Mesenteric fat pad (tissue), 1 donor: ENCODE measurements around the gene TRAPPC14. TPM values are rescaled to one million over a fixed set of nuclear protein-coding genes. Genes with fewer than 3 reads are reported as not detected.

ENCODE experiments used
- microRNA-seq: library from miRNA; unstranded; fragments of <30 nt; microRNA quantifications from one replicate; pipeline ENCODE4 v1.2.0, GENCODE V29; 2020; ENCODE audit warnings: borderline number of aligned reads
- total RNA-seq: library from RNA; stranded (reverse); fragmentation: NEBNext Ultra II Directional; extraction: Animal tissue kit (Norgen Biotek cat#: 25700); gene quantifications from one replicate; pipeline ENCODE4 v1.2.1, GENCODE V29; 2021
- donor health status: DM: yes; HTN: yes; CAD: no.

Gene TRAPPC14
- total RNA-seq, 1 donor from 2014 or later = 22.5 TPM

Small RNA genes within 50 kb of the gene (microRNA-seq; reads per million reads assigned to microRNA genes)
- gene MIR4658 = not detected

Other genes with a start within 250 kb of the TRAPPC14 start
- 21.2 TPM for gene TRIM4, start 239.2 kb downstream of the TRAPPC14 start, total RNA-seq
- gene GJC3, start 229.1 kb downstream of the TRAPPC14 start, total RNA-seq = 0.61 TPM
- gene AZGP1, start 182.7 kb downstream of the TRAPPC14 start, total RNA-seq = 76.2 TPM
- 58.9 TPM for gene ZKSCAN1, start 143.1 kb downstream of the TRAPPC14 start, total RNA-seq
- gene ZSCAN21, start 108.9 kb downstream of the TRAPPC14 start, total RNA-seq = 10.2 TPM
- 16.8 TPM for gene ZNF3, start 77.0 kb downstream of the TRAPPC14 start, total RNA-seq
- gene COPS6, start 69.8 kb downstream of the TRAPPC14 start, total RNA-seq = 85.2 TPM
- gene MCM7, start 57.3 kb downstream of the TRAPPC14 start, total RNA-seq = 22.7 TPM
- 7.5 TPM for gene AP4M1, start 57.1 kb downstream of the TRAPPC14 start, total RNA-seq
- 27.7 TPM for gene TAF6, start 39.4 kb downstream of the TRAPPC14 start, total RNA-seq
- 9.2 TPM for gene CNPY4, start 39.1 kb downstream of the TRAPPC14 start, total RNA-seq
- 1.7 TPM for gene MBLAC1, start 31.8 kb downstream of the TRAPPC14 start, total RNA-seq
- gene LAMTOR4, start 9.8 kb downstream of the TRAPPC14 start, total RNA-seq = 112 TPM
- gene GAL3ST4, start 9.9 kb upstream of the TRAPPC14 start, total RNA-seq = 1.7 TPM
- 1.2 TPM for gene GPC2, start 18.7 kb upstream of the TRAPPC14 start, total RNA-seq
- gene STAG3, start 19.2 kb upstream of the TRAPPC14 start, total RNA-seq = 0.45 TPM
- not detected for gene PVRIG, start 61.2 kb upstream of the TRAPPC14 start, total RNA-seq
- not detected for gene SPDYE3, start 149.0 kb upstream of the TRAPPC14 start, total RNA-seq
- gene PILRB, start 199.4 kb upstream of the TRAPPC14 start, total RNA-seq = 32.1 TPM
- gene PILRA, start 214.8 kb upstream of the TRAPPC14 start, total RNA-seq = 14.5 TPM